Esophagus squamous epithelium (tissue), 4 donors: ENCODE data around the gene ARPIN. TPM values are rescaled to one million over a fixed set of nuclear protein-coding genes. Genes with fewer than 3 reads are reported as not detected.

Experiments used
- small RNA-seq, 4 donors: library from RNA; depleted of rRNA; stranded (forward); fragments of <200 nt; gene quantifications; one replicate each; pipeline ENCODE3, GENCODE V24; 2016
- total RNA-seq, 4 donors: library from RNA; depleted of rRNA; stranded (reverse); fragments of >200 nt; gene quantifications; one replicate each; pipeline ENCODE4 v1.1.0, GENCODE V29; 2016

Gene ARPIN
- total RNA-seq, 4 donors from 2014 or later: 11.0 to 17.9 (median 14.2) TPM

Small RNAs within 50 kb of the gene (small RNA-seq; reads per million reads assigned to genes)
- gene MIR5009 (0 to 0.74 (median 0.11) reads per million in 4 donors), gene MIR5094 (0 to 1.2 (median 0.09) reads per million in 4 donors), gene RNU6-1111P (0 reads per million in 4 donors), gene RNU7-111P (0 reads per million in 4 donors)

Other genes starting within 250 kb of the ARPIN start
- gene PLIN1, start 233.6 kb downstream of the ARPIN start, total RNA-seq: 1 to 10 TPM in 2 of 4 donors, under 1 TPM in 2; 0.26 to 3.6 (median 0.91) TPM
- gene PEX11A, start 222.2 kb downstream of the ARPIN start, total RNA-seq: 1 to 10 TPM; 3.1 to 6.7 (median 5.6) TPM
- gene WDR93, start 222.1 kb downstream of the ARPIN start, total RNA-seq: not detected
- under 1 TPM in 2 of 4 donors, not detected in 2; 0.23 to 0.42 TPM for gene MESP1, start 161.7 kb downstream of the ARPIN start, total RNA-seq
- gene MESP2, start 136.6 kb downstream of the ARPIN start, total RNA-seq: 1 to 10 TPM in 1 of 4 donors, under 1 TPM in 2, not detected in 1; 0.59 to 2.4 (median 0.83) TPM
- 10 to 100 TPM in 1 of 4 donors, 1 to 10 TPM in 3; 1.1 to 10.3 (median 3.4) TPM for gene ANPEP, start 98.1 kb downstream of the ARPIN start, total RNA-seq
- gene AP3S2, start 19.0 kb downstream of the ARPIN start, total RNA-seq: 10 to 100 TPM; 18.2 to 49.0 (median 30.3) TPM
- 10 to 100 TPM; 15.1 to 27.4 (median 21.4) TPM for gene ZNF710, start 88.4 kb upstream of the ARPIN start, total RNA-seq
- gene IDH2, start 189.5 kb upstream of the ARPIN start, total RNA-seq: 100 to 1,000 TPM in 2 of 4 donors, 10 to 100 TPM in 2; 60.7 to 155 (median 103) TPM